ENCODE data around the gene ATAD3B.
"Not testable (repeated sequence)": the region's sequence is repeated elsewhere in the genome, so short reads cannot be mapped to it uniquely, and the experiment has no call there.

Gene ATAD3B

DNA sequence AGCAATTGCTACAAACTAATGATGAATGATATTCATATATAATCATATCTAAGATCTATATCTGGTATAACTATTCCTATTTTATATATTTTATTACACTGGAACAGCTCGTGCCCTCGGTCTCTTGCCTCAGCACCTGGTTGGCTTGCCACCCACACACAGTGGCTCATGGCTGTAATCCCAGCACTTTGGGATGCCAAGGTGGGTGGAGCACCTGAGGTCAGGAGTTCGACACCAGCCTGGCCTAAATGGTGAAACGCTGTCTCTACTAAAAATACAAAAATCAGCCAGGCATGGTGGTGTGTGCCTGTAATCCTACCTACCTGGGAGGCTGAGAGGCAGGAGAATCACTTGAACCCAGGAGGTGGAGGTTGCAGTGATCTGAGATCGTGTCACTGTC lies 34.2 kb downstream of the ATAD3B start:
- CTCF ChIA-PET = interaction anchor here (1.0 to 1.6 kb wide), 4 partner anchors 12 to 214 kb away, joined by 4 to 9 read pairs (median 4); no protein-coding TSS in a partner anchor
- POLR2A ChIA-PET = interaction anchor here (0.9 to 1.7 kb wide), 2 partner anchors 105 to 171 kb away, joined by 3 to 7 read pairs; no protein-coding TSS in a partner anchor
- not testable (repeated sequence) for H3K9me3 ChIP-seq (ENCODE audit: control insufficient read depth, insufficient read depth, low read depth, low read length); H3K4me3 ChIP-seq (ENCODE audit: low read depth, low read length); H3K36me3 ChIP-seq (ENCODE audit: control insufficient read depth in 2 of 2, insufficient read depth in 1 of 2, low read length in 2 of 2); H3K4me1 ChIP-seq (ENCODE audit: control insufficient read depth, insufficient read depth, low read length); H3K27ac ChIP-seq (ENCODE audit: extremely low read depth, low read depth, low read length)
- TF ChIP-seq EGR2 (tag by site-specific recombination; IDR thresholded peaks at IDR 0.05; ENCODE audit: low read depth) (peak; percentile 44; the same call in 1 of the 2 replicates), ZFHX2 (tag by site-specific recombination; conservative IDR thresholded peaks at IDR 0.05) (peak; percentile 64)

DNA sequence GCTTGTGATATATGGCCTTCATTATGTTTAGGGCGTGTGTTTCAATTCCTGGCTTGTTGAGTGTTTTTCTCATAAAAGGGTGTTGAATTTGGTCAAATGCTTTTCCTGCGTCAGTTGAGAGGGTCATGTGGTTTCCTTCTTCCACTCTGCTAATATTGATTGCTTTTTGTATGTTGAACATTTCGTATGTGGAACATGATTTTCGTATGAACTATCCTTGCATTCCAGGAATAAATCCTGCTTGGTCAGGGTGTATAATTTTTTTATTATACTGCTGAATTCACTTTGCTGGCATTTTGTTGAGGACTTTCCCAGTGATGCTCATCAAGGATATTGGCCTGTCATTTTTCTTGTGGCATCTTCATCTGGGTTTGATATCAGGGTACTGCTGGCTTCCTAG lies 35.7 kb downstream of the ATAD3B start:
- POLR2A ChIA-PET = no interaction called here
- Histone ChIP-seq H3K9me3 (ENCODE audit: control insufficient read depth, insufficient read depth, low read depth, low read length) (no peaks in the 10 kb centered on the region), H3K27ac (ENCODE audit: extremely low read depth, low read depth, low read length) (no peak overlapping the region), H3K4me1 (ENCODE audit: control insufficient read depth, insufficient read depth, low read length) (no peaks in the 10 kb centered on the region), H3K36me3 (ENCODE audit: control insufficient read depth in 2 of 2, insufficient read depth in 1 of 2, low read length in 2 of 2) (no peaks in the 10 kb centered on the region), H3K4me3 (ENCODE audit: low read depth, low read length) (no peak overlapping the region)
- TF ChIP-seq ZNF76 (tag by site-specific recombination; IDR thresholded peaks at IDR 0.05; ENCODE audit: borderline replicate concordance, low read depth) (no peak), ZNF558 (tag by site-specific recombination; IDR thresholded peaks at IDR 0.05) (no peak), TCF7L2 (IDR thresholded peaks at IDR 0.05; ENCODE audit: borderline replicate concordance, low read depth, low read length) (no peak), HOXD13 (CRISPR knock-in tag; IDR thresholded peaks at IDR 0.05; ENCODE audit: borderline replicate concordance) (no peak), HOXC10 (CRISPR knock-in tag; IDR thresholded peaks at IDR 0.05) (no peak), ZBTB48 (tag by site-specific recombination; IDR thresholded peaks at IDR 0.05) (no peak), ZNF521 (tag by site-specific recombination; IDR thresholded peaks at IDR 0.05) (no peak), ZBTB17 (tag by site-specific recombination; IDR thresholded peaks at IDR 0.05) (no peak), RBAK (tag by site-specific recombination; IDR thresholded peaks at IDR 0.05) (no peak), ZNF394 (tag by site-specific recombination; IDR thresholded peaks at IDR 0.05; ENCODE audit: borderline replicate concordance) (no peak), BCL11B (tag by site-specific recombination; IDR thresholded peaks at IDR 0.05; ENCODE audit: low read depth) (no peak), ZNF391 (tag by site-specific recombination; IDR thresholded peaks at IDR 0.05; ENCODE audit: borderline replicate concordance, low read depth) (no peak), ZNF610 (tag by site-specific recombination; IDR thresholded peaks at IDR 0.05; ENCODE audit: borderline replicate concordance) (no peak)
- TF ChIP-seq, protein P1, sequence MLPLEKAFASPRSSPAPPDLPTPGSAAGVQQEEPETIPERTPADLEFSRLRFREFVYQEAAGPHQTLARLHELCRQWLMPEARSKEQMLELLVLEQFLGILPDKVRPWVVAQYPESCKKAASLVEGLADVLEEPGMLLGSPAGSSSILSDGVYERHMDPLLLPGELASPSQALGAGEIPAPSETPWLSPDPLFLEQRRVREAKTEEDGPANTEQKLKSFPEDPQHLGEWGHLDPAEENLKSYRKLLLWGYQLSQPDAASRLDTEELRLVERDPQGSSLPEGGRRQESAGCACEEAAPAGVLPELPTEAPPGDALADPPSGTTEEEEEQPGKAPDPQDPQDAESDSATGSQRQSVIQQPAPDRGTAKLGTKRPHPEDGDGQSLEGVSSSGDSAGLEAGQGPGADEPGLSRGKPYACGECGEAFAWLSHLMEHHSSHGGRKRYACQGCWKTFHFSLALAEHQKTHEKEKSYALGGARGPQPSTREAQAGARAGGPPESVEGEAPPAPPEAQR (tag by site-specific recombination; IDR thresholded peaks at IDR 0.05) = no peak
- TF ChIP-seq, protein P2, sequence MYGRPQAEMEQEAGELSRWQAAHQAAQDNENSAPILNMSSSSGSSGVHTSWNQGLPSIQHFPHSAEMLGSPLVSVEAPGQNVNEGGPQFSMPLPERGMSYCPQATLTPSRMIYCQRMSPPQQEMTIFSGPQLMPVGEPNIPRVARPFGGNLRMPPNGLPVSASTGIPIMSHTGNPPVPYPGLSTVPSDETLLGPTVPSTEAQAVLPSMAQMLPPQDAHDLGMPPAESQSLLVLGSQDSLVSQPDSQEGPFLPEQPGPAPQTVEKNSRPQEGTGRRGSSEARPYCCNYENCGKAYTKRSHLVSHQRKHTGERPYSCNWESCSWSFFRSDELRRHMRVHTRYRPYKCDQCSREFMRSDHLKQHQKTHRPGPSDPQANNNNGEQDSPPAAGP (tag by site-specific recombination; IDR thresholded peaks at IDR 0.05) = no peak
- TF ChIP-seq, protein P3, sequence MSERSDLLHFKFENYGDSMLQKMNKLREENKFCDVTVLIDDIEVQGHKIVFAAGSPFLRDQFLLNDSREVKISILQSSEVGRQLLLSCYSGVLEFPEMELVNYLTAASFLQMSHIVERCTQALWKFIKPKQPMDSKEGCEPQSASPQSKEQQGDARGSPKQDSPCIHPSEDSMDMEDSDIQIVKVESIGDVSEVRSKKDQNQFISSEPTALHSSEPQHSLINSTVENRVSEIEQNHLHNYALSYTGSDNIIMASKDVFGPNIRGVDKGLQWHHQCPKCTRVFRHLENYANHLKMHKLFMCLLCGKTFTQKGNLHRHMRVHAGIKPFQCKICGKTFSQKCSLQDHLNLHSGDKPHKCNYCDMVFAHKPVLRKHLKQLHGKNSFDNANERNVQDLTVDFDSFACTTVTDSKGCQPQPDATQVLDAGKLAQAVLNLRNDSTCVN (tag by site-specific recombination; optimal IDR thresholded peaks at IDR 0.05) = no peak
- TF ChIP-seq, protein P4, sequence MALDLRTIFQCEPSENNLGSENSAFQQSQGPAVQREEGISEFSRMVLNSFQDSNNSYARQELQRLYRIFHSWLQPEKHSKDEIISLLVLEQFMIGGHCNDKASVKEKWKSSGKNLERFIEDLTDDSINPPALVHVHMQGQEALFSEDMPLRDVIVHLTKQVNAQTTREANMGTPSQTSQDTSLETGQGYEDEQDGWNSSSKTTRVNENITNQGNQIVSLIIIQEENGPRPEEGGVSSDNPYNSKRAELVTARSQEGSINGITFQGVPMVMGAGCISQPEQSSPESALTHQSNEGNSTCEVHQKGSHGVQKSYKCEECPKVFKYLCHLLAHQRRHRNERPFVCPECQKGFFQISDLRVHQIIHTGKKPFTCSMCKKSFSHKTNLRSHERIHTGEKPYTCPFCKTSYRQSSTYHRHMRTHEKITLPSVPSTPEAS (tag by site-specific recombination; IDR thresholded peaks at IDR 0.05) = no peak
- TF ChIP-seq, protein P5, sequence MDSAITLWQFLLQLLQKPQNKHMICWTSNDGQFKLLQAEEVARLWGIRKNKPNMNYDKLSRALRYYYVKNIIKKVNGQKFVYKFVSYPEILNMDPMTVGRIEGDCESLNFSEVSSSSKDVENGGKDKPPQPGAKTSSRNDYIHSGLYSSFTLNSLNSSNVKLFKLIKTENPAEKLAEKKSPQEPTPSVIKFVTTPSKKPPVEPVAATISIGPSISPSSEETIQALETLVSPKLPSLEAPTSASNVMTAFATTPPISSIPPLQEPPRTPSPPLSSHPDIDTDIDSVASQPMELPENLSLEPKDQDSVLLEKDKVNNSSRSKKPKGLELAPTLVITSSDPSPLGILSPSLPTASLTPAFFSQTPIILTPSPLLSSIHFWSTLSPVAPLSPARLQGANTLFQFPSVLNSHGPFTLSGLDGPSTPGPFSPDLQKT (IDR thresholded peaks at IDR 0.05; ENCODE audit: borderline replicate concordance, low read depth, low read length) = no peak
- CTCF ChIA-PET = no interaction called here

DNA sequence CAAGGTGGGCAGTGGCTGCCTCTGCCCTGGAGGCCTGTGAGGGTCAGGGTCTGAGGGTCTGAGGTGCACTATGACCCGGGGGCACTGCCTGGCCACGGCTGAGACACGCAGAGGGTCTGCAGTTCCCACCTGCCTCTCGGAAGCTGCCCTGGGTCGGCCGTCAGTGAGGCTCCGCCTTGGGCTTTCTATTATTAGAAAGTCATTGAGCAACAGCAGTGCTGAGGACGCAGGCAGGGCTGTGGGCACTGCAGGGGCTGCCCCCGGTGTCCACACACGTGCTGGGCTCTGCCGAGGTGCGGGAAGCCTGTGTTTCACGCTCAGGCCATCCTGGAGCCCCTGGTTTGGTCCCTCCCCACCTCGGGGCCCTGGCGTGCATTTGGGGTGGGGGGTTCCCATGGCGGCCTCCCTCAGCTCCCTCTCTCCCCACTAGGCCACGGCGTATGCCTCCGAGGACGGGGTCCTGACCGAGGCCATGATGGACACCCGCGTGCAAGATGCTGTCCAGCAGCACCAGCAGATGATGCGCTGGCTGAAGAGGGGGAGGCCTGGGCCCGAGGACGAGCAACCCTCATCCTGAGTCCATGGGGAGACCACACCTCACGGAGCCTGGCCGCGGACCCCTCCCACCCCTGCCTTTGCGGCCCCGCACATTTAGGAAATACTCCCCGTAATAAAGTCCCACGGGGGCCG lies 37.4 kb downstream of the ATAD3B start:
- CTCF ChIA-PET; H3K9me3 ChIP-seq (ENCODE audit: control insufficient read depth, insufficient read depth, low read depth, low read length); H3K36me3 ChIP-seq (ENCODE audit: control insufficient read depth in 2 of 2, insufficient read depth in 1 of 2, low read length in 2 of 2); H3K4me3 ChIP-seq (ENCODE audit: low read depth, low read length); H3K4me1 ChIP-seq (ENCODE audit: control insufficient read depth, insufficient read depth, low read length); POLR2A ChIA-PET; H3K27ac ChIP-seq (ENCODE audit: extremely low read depth, low read depth, low read length): not testable (repeated sequence)

DNA sequence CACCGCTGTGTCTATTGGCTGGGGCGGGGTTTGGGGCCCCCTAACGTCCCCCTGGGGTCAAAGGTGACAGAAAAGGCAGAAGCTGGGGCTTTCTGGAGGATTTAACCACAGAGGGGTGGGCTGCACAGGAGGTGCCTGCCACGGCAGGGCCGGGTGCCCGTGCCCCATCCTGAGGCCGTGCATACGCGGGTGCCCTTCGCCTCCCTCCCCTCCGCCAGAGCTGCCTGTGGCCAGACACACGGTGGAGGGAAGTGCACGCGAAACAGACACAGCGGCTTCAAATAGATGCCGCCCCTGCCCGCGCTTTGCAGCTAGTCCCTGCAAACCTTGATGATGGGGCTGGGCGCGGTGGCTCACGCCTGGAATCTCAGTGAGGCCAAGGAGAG lies 37.9 kb downstream of the ATAD3B start:
- H3K27ac ChIP-seq (ENCODE audit: extremely low read depth, low read depth, low read length); CTCF ChIA-PET; H3K9me3 ChIP-seq (ENCODE audit: control insufficient read depth, insufficient read depth, low read depth, low read length); H3K4me3 ChIP-seq (ENCODE audit: low read depth, low read length); H3K36me3 ChIP-seq (ENCODE audit: control insufficient read depth in 2 of 2, insufficient read depth in 1 of 2, low read length in 2 of 2); H3K4me1 ChIP-seq (ENCODE audit: control insufficient read depth, insufficient read depth, low read length): not testable (repeated sequence)
- POLR2A ChIA-PET = interaction anchor here (0.7 kb wide), 1 partner anchor 110 kb away, joined by 5 read pairs; the partner anchor contains the start of gene CCNL2

Data from HEK293 (cell line).